Epithelial cell of esophagus (primary cell): ENCODE results near the gene KHDRBS2.

ENCODE experiments used
- DNase-seq: peaks from one replicate; pipeline ENCODE4 v3.0.0; 2010; ENCODE audit warnings: low read depth
- H3K4me3 ChIP-seq: 2 replicates; pipeline ENCODE4 v1.5.1; 2011; ENCODE audit warnings: mild to moderate bottlenecking, low read length, control low read depth
- CTCF ChIP-seq: IDR thresholded peaks from 2 replicates; pipeline ENCODE4 v1.5.1; 2011; ENCODE audit warnings: low read depth, mild to moderate bottlenecking, low read length, control low read depth, inconsistent platforms; ENCODE audit not compliant: insufficient read depth; ENCODE audit errors: missing control alignments

The KHDRBS2 gene

DNA sequence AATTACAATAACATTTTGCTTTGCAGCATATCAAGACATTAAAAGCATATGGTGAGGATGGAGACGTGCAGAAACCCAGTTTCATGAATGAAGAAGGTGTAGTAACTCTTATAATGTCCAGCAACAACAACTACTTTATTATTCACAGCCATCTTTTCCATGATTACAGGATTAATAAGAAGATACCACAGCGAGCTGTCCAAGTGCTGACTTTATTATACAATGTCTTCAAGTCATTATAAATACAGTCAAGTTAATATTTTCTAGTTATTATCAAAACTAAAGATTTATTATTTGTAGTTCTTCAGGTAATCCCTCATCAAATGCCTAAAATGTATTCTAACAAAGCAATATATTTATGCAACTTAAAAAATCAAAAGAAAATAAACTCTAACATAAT is 2.5 kb upstream of the KHDRBS2 start:
- H3K4me3 ChIP-seq, result no peak overlapping the region
- no peak for TF ChIP-seq CTCF
- no peak for DNase-seq

DNA sequence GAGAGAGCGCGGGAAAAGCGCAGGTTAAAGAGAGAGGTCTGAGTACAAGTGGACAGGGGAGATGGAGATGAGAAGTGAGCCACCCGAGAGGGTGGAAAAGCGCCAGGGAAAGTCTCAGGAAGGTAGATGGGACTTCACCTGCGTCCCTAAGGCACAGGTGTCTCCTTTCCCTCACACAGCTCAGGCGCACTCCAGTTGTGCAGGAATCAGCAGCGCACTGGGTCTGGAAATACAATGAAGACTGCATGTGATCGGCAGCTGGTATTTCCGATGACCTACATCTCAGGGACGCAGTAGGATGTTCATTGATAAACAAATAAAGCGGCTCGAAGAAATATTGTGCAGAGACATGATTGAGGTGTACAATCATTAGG is 432 bp upstream of the KHDRBS2 start:
- H3K4me3 ChIP-seq, result no peak overlapping the region
- DNase-seq, result no peak
- no peak for TF ChIP-seq CTCF

GRCh38 chr6:62284725-62285124 is 1.3 kb downstream of the KHDRBS2 start:
- DNase-seq, result no peak
- no peak overlapping the region for H3K4me3 ChIP-seq
- no peak for TF ChIP-seq CTCF

DNA sequence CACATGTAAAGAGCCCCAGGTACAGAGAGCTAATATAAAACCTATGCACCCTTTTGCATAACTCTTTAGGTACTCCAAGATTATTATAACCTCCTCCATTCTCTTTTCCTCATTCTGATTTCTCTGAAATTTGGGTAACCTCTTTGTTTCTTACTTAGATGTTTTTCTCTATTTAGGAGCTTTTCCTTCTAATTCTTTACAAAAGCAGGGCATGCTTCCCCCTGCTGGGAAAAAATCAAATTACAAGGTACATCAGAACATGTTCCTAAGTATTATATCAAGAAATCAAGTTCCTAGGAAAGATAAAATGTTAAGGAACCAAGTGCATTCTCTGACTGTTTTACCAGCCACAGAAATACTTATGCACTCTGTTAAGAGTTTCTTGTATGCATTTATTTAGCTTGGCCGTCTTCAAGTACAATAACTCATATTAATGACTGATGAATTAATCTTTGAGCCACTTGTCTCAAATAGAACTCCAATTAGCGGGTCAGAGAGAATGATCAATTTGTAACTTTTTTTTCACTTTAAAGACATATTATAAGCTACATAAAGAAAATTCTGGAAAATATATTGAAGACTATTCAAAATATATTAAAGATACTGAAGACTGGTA is 2.1 kb downstream of the KHDRBS2 start:
- H3K4me3 ChIP-seq, result no peak overlapping the region
- peak; percentile 51 for DNase-seq
- TF ChIP-seq CTCF, result peak; percentile 53

- H3K4me3 ChIP-seq, result no peak overlapping the region
- DNase-seq, result no peak
Measured at GRCh38 chr6:62283365-62283764, 2.7 kb downstream of the KHDRBS2 start.

DNA sequence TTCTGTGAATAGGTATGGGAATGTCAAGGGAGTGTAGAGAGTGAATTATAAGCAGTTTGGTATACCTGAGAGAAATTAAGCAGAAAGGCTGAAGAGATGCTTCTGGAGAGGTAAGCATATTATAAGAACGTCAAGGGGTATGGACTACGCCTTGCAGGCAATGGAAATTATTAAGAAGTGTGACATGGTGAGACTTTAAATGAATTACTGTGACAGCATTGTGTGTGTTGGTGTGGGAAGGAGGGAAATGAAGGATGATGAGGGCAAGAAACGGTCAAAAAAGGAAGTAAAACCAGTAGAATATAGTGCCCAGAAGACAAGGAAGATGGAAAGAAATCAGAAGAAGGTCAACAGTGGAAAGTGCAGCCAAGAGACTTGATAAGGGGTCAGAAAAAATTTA is 5.9 kb downstream of the KHDRBS2 start:
- TF ChIP-seq CTCF, result no peak
- no peak overlapping the region for H3K4me3 ChIP-seq
- DNase-seq, result no peak

More at GRCh38 chr6:62283365-62283764, 2.7 kb downstream of the KHDRBS2 start:
- no peak for TF ChIP-seq CTCF

GRCh38 chr6:62272114-62272513 is 13.9 kb downstream of the KHDRBS2 start:
- no peak overlapping the region for H3K4me3 ChIP-seq
- no peak for DNase-seq
- TF ChIP-seq CTCF, result no peak
